ENCODE measurements around the gene CCDC9.
"Not testable (repeated sequence)": the region's sequence is repeated elsewhere in the genome, so short reads cannot be mapped to it uniquely, and the experiment has no call there.

CCDC9 gene

GRCh38 chr19:47260476-47260875 is 4.2 kb downstream of the CCDC9 start:
- Histone ChIP-seq H3K4me1 (ENCODE audit: control insufficient read depth in 1 of 2, insufficient read depth in 2 of 2, low read length in 2 of 2) (peaks cover 17 to 20% of the 10 kb centered on the region in 2 donors), H3K27me3 (ENCODE audit: control insufficient read depth in 1 of 2, insufficient read depth in 2 of 2, low read length in 2 of 2) (no peaks in the 10 kb centered on the region), H3K27ac (ENCODE audit: low read depth, low read length) (no peak overlapping the region), H3K4me3 (ENCODE audit: low read depth in 1 of 2, low read length in 2 of 2) (no peak overlapping the region), H3K9ac (ENCODE audit: low read depth in 1 of 2, low read length in 2 of 2) (no peak overlapping the region), H3K9me3 (ENCODE audit: control insufficient read depth in 1 of 2, low read length in 2 of 2) (no peaks in the 10 kb centered on the region), H3K36me3 (ENCODE audit: control insufficient read depth in 1 of 2, insufficient read depth in 2 of 2, low read length in 2 of 2) (peaks cover 17 to 52% of the 10 kb centered on the region in 2 donors)

GRCh38 chr19:47261946-47262793 is 5.8 kb downstream of the CCDC9 start:
- H3K27ac ChIP-seq (ENCODE audit: low read depth, low read length); H3K9ac ChIP-seq (ENCODE audit: low read depth in 1 of 2, low read length in 2 of 2); H3K27me3 ChIP-seq (ENCODE audit: control insufficient read depth in 1 of 2, insufficient read depth in 2 of 2, low read length in 2 of 2); H3K4me3 ChIP-seq (ENCODE audit: low read depth in 1 of 2, low read length in 2 of 2); H3K9me3 ChIP-seq (ENCODE audit: control insufficient read depth in 1 of 2, low read length in 2 of 2): not testable (repeated sequence)
- peaks cover 17 to 20% of the 10 kb centered on the region in 2 donors for H3K4me1 ChIP-seq (ENCODE audit: control insufficient read depth in 1 of 2, insufficient read depth in 2 of 2, low read length in 2 of 2)
- H3K36me3 ChIP-seq (ENCODE audit: control insufficient read depth in 1 of 2, insufficient read depth in 2 of 2, low read length in 2 of 2), result peaks cover 17 to 63% of the 10 kb centered on the region in 2 donors

- no peak overlapping the region for H3K27ac ChIP-seq (ENCODE audit: low read depth, low read length)
- H3K27me3 ChIP-seq (ENCODE audit: control insufficient read depth in 1 of 2, insufficient read depth in 2 of 2, low read length in 2 of 2), result no peaks in the 10 kb centered on the region
- H3K4me1 ChIP-seq (ENCODE audit: control insufficient read depth in 1 of 2, insufficient read depth in 2 of 2, low read length in 2 of 2), result no peaks in the 10 kb centered on the region
- peaks cover 11 to 61% of the 10 kb centered on the region in 2 donors for H3K36me3 ChIP-seq (ENCODE audit: control insufficient read depth in 1 of 2, insufficient read depth in 2 of 2, low read length in 2 of 2)
- H3K9ac ChIP-seq (ENCODE audit: low read depth in 1 of 2, low read length in 2 of 2), result no peak overlapping the region
- no peak overlapping the region for H3K4me3 ChIP-seq (ENCODE audit: low read depth in 1 of 2, low read length in 2 of 2)
- H3K9me3 ChIP-seq (ENCODE audit: control insufficient read depth in 1 of 2, low read length in 2 of 2), result no peaks in the 10 kb centered on the region
Measured at GRCh38 chr19:47264629-47265028, 8.3 kb downstream of the CCDC9 start.

- H3K36me3 ChIP-seq (ENCODE audit: control insufficient read depth in 1 of 2, insufficient read depth in 2 of 2, low read length in 2 of 2), result peaks cover 13 to 60% of the 10 kb centered on the region in 2 donors
- no peaks in the 10 kb centered on the region for H3K9me3 ChIP-seq (ENCODE audit: control insufficient read depth in 1 of 2, low read length in 2 of 2)
- H3K27ac ChIP-seq (ENCODE audit: low read depth, low read length), result no peak overlapping the region
- no peak overlapping the region for H3K9ac ChIP-seq (ENCODE audit: low read depth in 1 of 2, low read length in 2 of 2)
- no peak overlapping the region for H3K4me3 ChIP-seq (ENCODE audit: low read depth in 1 of 2, low read length in 2 of 2)
- no peaks in the 10 kb centered on the region for H3K4me1 ChIP-seq (ENCODE audit: control insufficient read depth in 1 of 2, insufficient read depth in 2 of 2, low read length in 2 of 2)
- no peaks in the 10 kb centered on the region for H3K27me3 ChIP-seq (ENCODE audit: control insufficient read depth in 1 of 2, insufficient read depth in 2 of 2, low read length in 2 of 2)
Measured at GRCh38 chr19:47266401-47266941, 10.1 kb downstream of the CCDC9 start.

- Histone ChIP-seq H3K27me3 (ENCODE audit: control insufficient read depth in 1 of 2, insufficient read depth in 2 of 2, low read length in 2 of 2) (no peaks in the 10 kb centered on the region), H3K9ac (ENCODE audit: low read depth in 1 of 2, low read length in 2 of 2) (no peak overlapping the region), H3K9me3 (ENCODE audit: control insufficient read depth in 1 of 2, low read length in 2 of 2) (no peaks in the 10 kb centered on the region), H3K4me3 (ENCODE audit: low read depth in 1 of 2, low read length in 2 of 2) (no peak overlapping the region), H3K36me3 (ENCODE audit: control insufficient read depth in 1 of 2, insufficient read depth in 2 of 2, low read length in 2 of 2) (peaks cover 13 to 60% of the 10 kb centered on the region in 2 donors), H3K27ac (ENCODE audit: low read depth, low read length) (no peak overlapping the region), H3K4me1 (ENCODE audit: control insufficient read depth in 1 of 2, insufficient read depth in 2 of 2, low read length in 2 of 2) (no peaks in the 10 kb centered on the region)
Measured at GRCh38 chr19:47267350-47267759, 11.0 kb downstream of the CCDC9 start.

GRCh38 chr19:47268028-47268427 is 11.7 kb downstream of the CCDC9 start:
- no peak overlapping the region for H3K27ac ChIP-seq (ENCODE audit: low read depth, low read length)
- peaks cover 13 to 54% of the 10 kb centered on the region in 2 donors for H3K36me3 ChIP-seq (ENCODE audit: control insufficient read depth in 1 of 2, insufficient read depth in 2 of 2, low read length in 2 of 2)

GRCh38 chr19:47269596-47269995 is 13.3 kb downstream of the CCDC9 start:
- H3K9ac ChIP-seq (ENCODE audit: low read depth in 1 of 2, low read length in 2 of 2), result no peak overlapping the region
- no peaks in the 10 kb centered on the region for H3K27me3 ChIP-seq (ENCODE audit: control insufficient read depth in 1 of 2, insufficient read depth in 2 of 2, low read length in 2 of 2)
- H3K27ac ChIP-seq (ENCODE audit: low read depth, low read length), result no peak overlapping the region
- peaks cover 10 to 47% of the 10 kb centered on the region in 2 donors for H3K36me3 ChIP-seq (ENCODE audit: control insufficient read depth in 1 of 2, insufficient read depth in 2 of 2, low read length in 2 of 2)
- no peak overlapping the region for H3K4me3 ChIP-seq (ENCODE audit: low read depth in 1 of 2, low read length in 2 of 2)
- H3K4me1 ChIP-seq (ENCODE audit: control insufficient read depth in 1 of 2, insufficient read depth in 2 of 2, low read length in 2 of 2), result peaks cover 4 to 5% of the 10 kb centered on the region in 2 donors
- H3K9me3 ChIP-seq (ENCODE audit: control insufficient read depth in 1 of 2, low read length in 2 of 2), result no peaks in the 10 kb centered on the region

More at GRCh38 chr19:47268028-47268427, 11.7 kb downstream of the CCDC9 start:
- peaks cover 4 to 5% of the 10 kb centered on the region in 2 donors for H3K4me1 ChIP-seq (ENCODE audit: control insufficient read depth in 1 of 2, insufficient read depth in 2 of 2, low read length in 2 of 2)
- H3K9me3 ChIP-seq (ENCODE audit: control insufficient read depth in 1 of 2, low read length in 2 of 2), result no peaks in the 10 kb centered on the region
- H3K9ac ChIP-seq (ENCODE audit: low read depth in 1 of 2, low read length in 2 of 2), result no peak overlapping the region
- H3K27me3 ChIP-seq (ENCODE audit: control insufficient read depth in 1 of 2, insufficient read depth in 2 of 2, low read length in 2 of 2), result no peaks in the 10 kb centered on the region
- H3K4me3 ChIP-seq (ENCODE audit: low read depth in 1 of 2, low read length in 2 of 2), result no peak overlapping the region

- Histone ChIP-seq H3K9me3 (ENCODE audit: control insufficient read depth in 1 of 2, low read length in 2 of 2) (no peaks in the 10 kb centered on the region), H3K36me3 (ENCODE audit: control insufficient read depth in 1 of 2, insufficient read depth in 2 of 2, low read length in 2 of 2) (peaks cover 10 to 39% of the 10 kb centered on the region in 2 donors), H3K27ac (ENCODE audit: low read depth, low read length) (no peak overlapping the region), H3K4me3 (ENCODE audit: low read depth in 1 of 2, low read length in 2 of 2) (no peak overlapping the region), H3K4me1 (ENCODE audit: control insufficient read depth in 1 of 2, insufficient read depth in 2 of 2, low read length in 2 of 2) (peaks cover 7 to 8% of the 10 kb centered on the region in 2 donors), H3K9ac (ENCODE audit: low read depth in 1 of 2, low read length in 2 of 2) (no peak overlapping the region), H3K27me3 (ENCODE audit: control insufficient read depth in 1 of 2, insufficient read depth in 2 of 2, low read length in 2 of 2) (no peaks in the 10 kb centered on the region)
Measured at GRCh38 chr19:47270408-47270807, 14.1 kb downstream of the CCDC9 start.

- Histone ChIP-seq H3K9me3 (ENCODE audit: control insufficient read depth in 1 of 2, low read length in 2 of 2) (no peaks in the 10 kb centered on the region), H3K4me1 (ENCODE audit: control insufficient read depth in 1 of 2, insufficient read depth in 2 of 2, low read length in 2 of 2) (peaks cover 10 to 12% of the 10 kb centered on the region in 2 donors), H3K27me3 (ENCODE audit: control insufficient read depth in 1 of 2, insufficient read depth in 2 of 2, low read length in 2 of 2) (no peaks in the 10 kb centered on the region), H3K4me3 (ENCODE audit: low read depth in 1 of 2, low read length in 2 of 2) (no peak overlapping the region), H3K9ac (ENCODE audit: low read depth in 1 of 2, low read length in 2 of 2) (no peak overlapping the region), H3K36me3 (ENCODE audit: control insufficient read depth in 1 of 2, insufficient read depth in 2 of 2, low read length in 2 of 2) (peaks cover 10 to 28% of the 10 kb centered on the region in 2 donors), H3K27ac (ENCODE audit: low read depth, low read length) (no peak overlapping the region)
Measured at GRCh38 chr19:47271949-47272348, 15.6 kb downstream of the CCDC9 start.
